Epidermal melanocyte (primary cell): ENCODE results near the gene NIPSNAP3A.
"Not testable (repeated sequence)": the region's sequence is repeated elsewhere in the genome, so short reads cannot be mapped to it uniquely, and the experiment has no call there.

Experiments used
- DNase-seq: peaks from one replicate; pipeline ENCODE4 v3.0.0; 2011; ENCODE audit warnings: low spot score; ENCODE audit not compliant: insufficient read length

NIPSNAP3A gene

GRCh38 chr9:104747565-104748358 is at the start of gene NIPSNAP3A:
Gene NIPSNAP3A, plus strand, starts transcription at chr9:104747683. Its CDS starts 110 bp downstream, at chr9:104747793.
- peak; percentile 50 for DNase-seq

GRCh38 chr9:104700306-104700705 is 47.2 kb upstream of the NIPSNAP3A start:
- no peak for DNase-seq

DNA sequence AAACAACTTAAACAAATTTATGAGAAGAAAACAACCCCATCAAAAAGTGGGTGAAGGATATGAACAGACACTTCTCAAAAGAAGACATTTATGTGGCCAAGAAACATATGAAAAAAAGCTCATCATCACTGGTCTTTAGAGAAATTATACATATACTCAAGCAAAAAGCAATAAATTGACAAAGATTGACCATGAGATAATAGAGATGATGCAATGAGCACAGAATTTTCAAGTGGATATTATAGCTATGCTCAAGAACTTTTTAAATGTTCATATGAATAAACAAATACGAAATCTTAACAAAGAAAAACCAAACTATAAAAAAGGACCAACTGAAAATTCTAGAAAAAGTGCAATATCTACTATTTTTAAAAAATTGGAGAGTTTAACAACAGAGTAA is 38.7 kb upstream of the NIPSNAP3A start:
- not testable (repeated sequence) for DNase-seq

- no peak for DNase-seq
Measured at GRCh38 chr9:104711604-104712003, 35.9 kb upstream of the NIPSNAP3A start.

GRCh38 chr9:104725014-104725413 is 22.5 kb upstream of the NIPSNAP3A start:
- no peak for DNase-seq

- DNase-seq: no peak
Measured at GRCh38 chr9:104738452-104738851, 9.0 kb upstream of the NIPSNAP3A start.

DNA sequence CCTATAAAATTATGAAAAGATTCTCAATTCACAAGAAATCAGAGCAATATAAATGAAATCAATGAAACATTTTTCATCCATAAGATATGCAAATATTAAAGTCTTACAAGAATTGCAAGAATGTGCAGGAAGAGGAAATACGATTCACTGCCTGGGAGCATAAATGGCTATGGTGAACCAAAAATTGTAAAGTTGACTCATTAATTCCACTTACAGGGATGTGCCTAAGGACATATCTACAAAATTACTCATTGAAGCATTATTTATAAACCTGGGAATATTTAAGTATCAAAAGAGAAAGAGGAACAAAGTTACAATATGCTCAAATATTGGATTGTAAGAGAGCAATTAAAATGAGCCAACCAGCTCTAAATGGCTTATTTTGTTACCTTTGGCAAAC is 6.9 kb upstream of the NIPSNAP3A start:
- DNase-seq: no peak

GRCh38 chr9:104743376-104743985 is 4.0 kb upstream of the NIPSNAP3A start:
- peak; percentile 28 for DNase-seq

DNA sequence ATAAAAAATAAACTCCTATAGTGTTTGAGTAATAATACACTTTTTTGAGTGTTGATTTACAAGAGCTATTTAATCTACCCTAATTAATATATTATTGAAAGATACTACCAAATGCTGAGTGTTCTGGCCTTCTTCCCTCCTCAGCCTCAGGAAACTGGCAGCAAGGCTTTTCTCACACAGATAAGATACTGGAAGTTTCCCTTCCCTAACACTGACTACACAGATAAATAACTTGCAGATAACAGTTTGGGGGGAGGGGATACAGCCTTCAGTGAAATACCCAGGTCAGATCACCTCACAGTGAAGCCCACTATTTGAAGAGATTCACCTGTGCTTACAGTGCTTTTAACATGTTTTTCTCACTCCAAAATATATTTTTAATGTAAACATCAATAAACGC is 1.6 kb upstream of the NIPSNAP3A start:
- DNase-seq: no peak

GRCh38 chr9:104746285-104746684 is 1.2 kb upstream of the NIPSNAP3A start:
- no peak for DNase-seq

GRCh38 chr9:104746798-104747197 is 685 bp upstream of the NIPSNAP3A start:
- DNase-seq: no peak

DNA sequence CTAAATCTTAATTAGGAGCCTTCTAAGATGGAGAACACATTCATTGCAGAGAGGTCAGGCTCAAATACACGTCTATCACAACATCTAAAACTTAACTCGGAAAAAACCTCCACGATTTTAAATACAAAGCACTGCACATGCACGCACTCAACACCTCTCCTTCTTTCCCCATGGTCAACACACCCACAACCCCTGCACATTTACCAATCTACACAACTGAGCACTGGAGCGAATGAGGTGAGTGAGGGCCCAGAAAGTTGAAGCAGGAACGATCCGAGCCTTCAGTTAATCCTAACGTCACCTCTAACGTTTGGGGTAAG is 278 bp upstream of the NIPSNAP3A start:
- DNase-seq: no peak

DNA sequence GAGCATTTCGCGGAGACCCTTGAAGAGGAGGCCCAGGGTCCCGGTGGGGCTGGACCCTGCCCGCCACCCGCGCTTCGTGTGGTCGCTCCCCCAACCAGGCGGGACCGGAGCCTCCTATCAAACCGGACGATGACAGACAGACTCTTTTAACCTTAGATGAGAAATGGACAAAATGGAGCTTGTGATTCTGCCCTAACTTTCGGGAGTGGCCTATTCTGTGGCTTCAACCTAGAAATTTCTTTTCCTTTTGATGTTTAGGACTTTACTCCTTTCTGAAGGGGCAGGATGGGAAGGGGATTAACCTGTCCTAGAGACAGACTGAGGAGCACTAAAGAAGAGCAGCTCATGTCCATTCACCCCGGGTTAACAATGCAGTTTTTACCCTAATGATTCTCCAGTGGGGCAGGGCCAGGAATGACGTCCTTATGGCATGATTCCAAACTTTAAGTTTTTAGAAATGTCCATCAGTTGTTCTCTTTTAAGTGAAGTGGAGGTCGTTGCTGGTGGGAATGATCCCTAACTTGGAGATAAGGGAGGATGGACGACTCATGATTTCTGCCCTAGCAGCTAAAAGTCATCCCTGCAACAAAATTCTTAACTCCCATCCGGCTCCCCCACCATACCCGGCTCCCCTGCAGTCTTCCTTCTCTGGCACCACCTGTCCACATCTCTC is 1.0 kb downstream of the NIPSNAP3A start:
- DNase-seq: no peak

- DNase-seq: no peak
Measured at GRCh38 chr9:104750185-104750767, 2.8 kb downstream of the NIPSNAP3A start.

DNA sequence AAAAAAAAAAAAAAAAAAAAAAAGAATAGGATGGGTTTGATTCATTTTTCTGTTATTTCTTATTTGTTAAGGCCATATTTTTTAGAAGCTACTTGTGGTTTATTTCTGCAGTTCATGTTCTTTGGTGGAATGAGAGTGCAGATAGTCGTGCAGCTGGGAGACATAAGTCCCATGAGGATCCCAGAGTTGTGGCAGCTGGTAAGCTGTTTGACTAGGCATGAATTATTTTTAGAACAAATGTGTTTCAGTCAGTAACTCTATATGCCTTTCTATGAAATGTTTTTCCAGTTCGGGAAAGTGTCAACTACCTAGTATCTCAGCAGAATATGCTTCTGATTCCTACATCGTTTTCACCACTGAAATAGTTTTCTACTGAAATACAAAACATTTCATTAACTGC is 11.5 kb downstream of the NIPSNAP3A start:
- no peak for DNase-seq

- no peak for DNase-seq
Measured at GRCh38 chr9:104765138-104765537, 17.7 kb downstream of the NIPSNAP3A start.

DNA sequence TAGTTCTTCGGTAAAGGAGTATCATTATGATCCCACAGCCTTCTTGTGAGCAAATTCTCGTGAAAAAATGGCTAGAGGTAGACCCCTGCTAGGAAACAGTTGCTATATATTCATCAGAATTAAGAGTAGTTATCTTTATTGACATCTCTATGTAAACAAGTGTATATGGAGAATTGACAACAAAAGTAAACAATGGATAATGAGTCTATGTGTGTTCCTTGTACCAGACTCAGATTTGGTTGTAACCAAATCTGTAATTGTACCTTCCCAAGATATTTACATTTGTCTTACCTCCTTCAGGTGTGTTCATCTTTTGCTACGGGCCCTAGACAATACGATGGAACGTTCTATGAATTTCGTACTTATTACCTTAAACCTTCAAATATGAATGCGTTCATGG is 18.5 kb downstream of the NIPSNAP3A start:
- DNase-seq: no peak

- no peak for DNase-seq
Measured at GRCh38 chr9:104767507-104767906, 20.0 kb downstream of the NIPSNAP3A start.

- not testable (repeated sequence) for DNase-seq
Measured at GRCh38 chr9:104769029-104769428, 21.5 kb downstream of the NIPSNAP3A start.

DNA sequence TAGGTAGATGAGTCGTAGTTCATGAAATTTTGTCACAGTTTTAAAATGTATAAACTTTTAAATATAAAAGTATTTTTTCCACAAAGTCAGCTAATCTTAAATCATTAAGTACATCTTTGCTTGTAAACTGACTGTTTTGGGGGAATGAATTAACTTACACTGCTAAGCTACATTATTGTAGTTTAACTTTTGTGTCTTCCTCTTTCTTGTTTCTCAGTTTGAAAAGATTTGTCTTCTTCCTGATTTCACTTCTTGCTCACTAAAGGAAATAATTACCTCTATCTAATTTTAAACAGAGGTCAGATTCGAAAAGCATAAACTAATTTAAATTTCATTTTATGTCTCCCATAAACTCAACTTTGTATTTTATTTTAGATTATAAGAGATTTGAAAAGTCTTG is 22.2 kb downstream of the NIPSNAP3A start:
- no peak for DNase-seq

DNA sequence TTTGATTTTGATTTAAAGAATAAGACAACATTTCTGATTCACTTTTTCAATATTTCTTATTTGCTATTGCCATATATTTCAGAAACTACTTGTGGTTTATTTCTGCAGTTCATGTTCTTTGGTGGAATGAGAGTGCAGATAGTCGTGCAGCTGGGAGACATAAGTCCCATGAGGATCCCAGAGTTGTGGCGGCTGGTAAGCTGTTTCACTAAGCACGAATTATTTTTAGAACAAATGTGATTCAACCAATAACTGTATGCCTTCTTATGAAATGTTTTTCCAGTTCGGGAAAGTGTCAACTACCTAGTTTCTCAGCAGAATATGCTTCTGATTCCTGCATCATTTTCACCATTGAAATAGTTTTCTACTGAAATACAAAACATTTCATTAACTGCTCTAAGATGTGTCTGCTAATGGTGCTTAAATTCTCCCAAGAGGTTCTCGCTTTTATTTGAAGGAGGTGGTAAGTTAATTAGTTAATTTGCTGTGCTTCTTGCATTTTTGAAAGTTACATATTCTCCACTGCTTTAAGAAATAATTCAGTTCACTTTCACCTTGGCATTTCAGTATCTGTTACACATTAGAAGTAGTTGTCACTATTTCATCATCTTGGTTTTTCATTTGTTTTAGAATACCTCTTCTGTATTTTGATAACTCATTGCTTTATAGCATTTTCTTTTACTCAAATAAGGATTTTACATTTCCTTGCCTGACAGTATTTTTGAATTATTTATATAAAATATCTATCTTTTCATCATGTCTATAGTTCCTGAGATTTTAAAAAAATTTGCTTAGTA is 25.4 kb downstream of the NIPSNAP3A start:
- no peak for DNase-seq
